Stimulated activated CD4-positive, alpha-beta T cell treated with anti-CD3 and anti-CD28 coated beads, Interleukin-1b, Interleukin-23, amount 100 ng/mL, for 4 hours (primary cell): ENCODE measurements around the gene TMEM150C.
"Not testable (repeated sequence)": the region's sequence is repeated elsewhere in the genome, so short reads cannot be mapped to it uniquely, and the experiment has no call there.

Experiments used
- DNase-seq, 2 donors: peaks; one replicate each; pipeline ENCODE4 v3.0.0-alpha.2; 2020; ENCODE audit warnings: low read depth in 2 of 2

TMEM150C gene

GRCh38 chr4:82569076-82569475 lies 7.3 kb upstream of the TMEM150C start:
- no peak for DNase-seq

DNA sequence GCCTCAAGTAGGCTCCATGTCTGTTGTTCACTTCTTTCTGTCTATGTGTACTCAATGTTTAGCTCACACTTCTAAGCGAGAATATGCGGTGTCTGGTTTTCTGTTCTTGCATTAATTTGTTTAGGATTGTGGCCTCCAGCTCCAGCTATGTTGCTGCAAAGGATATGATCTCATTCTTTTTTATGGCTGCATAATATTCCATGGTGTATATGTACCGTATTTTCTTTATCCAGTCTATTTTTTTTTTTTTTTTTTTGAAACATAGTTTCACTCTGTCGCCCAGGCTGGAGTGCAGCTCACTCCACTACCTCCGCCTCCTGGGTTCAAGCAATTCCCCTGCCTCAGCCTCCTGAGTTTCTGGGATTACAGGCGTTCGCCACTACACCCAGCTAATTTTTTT lies 5.7 kb upstream of the TMEM150C start:
- DNase-seq = no peak

DNA sequence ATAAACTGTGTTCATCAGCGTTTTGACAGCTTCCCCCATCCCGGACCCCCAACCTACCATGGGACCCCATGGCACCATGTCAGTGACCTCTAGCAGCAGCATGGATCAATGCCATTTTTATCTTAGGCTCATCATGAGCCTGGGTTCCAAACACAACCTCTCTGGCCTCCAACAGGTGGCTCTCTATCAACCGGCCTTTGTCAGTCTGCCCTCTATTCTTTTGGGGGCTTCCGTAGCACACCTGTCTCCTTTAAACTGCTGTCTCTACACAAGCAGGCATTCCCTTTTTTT lies 721 bp upstream of the TMEM150C start:
- DNase-seq = no peak

- peak in 1 of 2 donors; percentile 2 for DNase-seq
Observed at GRCh38 chr4:82560853-82561785, 669 bp downstream of the TMEM150C start.

GRCh38 chr4:82559735-82560120 lies 2.1 kb downstream of the TMEM150C start:
- DNase-seq = no peak

GRCh38 chr4:82559090-82559734 lies 2.6 kb downstream of the TMEM150C start:
- not testable (repeated sequence) for DNase-seq

DNA sequence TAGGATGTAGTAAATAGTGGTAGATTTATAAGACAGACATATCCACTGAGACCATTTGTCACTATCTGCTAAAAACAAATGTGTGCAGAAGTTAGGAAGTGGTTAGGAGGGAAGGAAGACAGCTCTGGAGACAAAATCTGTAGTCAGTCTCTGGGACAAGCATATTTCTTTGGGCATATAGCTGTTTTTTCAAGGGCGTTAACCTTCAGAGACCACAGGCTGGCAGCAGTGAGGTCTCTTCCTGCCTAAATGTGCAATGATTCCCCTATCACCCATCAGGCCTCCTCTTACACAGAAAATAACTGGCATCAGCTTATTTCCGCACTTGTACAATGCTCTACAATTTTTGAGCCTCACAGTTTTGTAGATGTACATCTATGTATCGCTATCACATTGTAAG lies 6.5 kb downstream of the TMEM150C start:
- no peak for DNase-seq

DNA sequence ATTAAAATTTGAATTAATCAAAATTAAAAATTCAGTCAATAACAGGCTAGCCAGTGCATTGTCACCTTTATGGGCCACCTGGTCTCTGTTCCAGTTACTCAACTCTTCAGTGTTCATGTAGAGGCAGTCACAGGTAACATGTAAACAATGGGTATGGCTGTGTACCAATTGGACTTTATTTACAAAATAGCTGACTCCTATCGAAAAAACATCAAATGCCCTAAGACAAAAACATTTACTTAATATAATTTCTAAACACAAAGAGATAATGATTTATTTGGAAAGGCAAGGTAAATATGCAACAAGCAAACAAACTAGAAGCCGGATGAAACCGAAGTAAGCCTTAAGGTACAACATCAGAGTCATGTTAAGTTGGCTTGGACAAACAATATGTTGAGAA lies 8.8 kb downstream of the TMEM150C start:
- no peak for DNase-seq

DNA sequence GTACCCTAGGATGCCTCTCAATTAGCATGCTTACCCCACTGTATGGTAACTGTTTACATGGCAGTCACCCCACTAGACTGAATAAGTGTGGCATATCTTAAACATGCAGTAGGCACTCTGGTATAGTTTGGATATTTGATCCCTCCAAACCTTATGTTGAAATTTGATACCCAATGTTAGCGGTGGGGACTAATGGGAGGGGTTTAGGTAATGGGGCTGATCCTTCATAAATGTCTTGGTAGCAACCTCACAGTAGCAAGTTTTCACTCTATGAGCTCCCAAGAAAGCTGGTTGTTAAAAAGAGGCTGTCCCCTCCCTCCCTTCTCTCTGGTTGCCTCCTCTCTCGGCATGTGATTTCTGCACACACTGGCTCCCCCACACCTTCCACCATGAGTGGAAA lies 10.1 kb downstream of the TMEM150C start:
- no peak for DNase-seq

DNA sequence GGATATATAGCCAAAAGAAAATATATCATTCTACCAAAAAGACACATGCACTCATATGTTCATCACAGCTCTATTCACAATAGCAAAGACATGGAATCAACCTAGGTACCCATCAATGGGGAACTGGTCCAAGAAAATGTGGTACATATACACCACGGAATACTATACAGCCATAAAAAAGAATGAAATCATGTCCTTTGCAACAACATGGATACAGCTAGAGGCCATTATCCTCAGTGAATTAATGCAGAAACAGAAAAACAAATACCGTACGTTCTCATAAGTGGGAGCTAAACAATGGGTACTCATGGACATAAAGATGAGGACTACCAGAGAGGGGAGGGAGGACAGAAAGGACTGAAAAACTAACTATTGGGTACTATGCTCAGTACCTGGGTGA lies 13.9 kb downstream of the TMEM150C start:
- not testable (repeated sequence) for DNase-seq

- DNase-seq = no peak
Observed at GRCh38 chr4:82543131-82543530, 18.7 kb downstream of the TMEM150C start.

GRCh38 chr4:82542642-82543041 lies 19.1 kb downstream of the TMEM150C start:
- DNase-seq = no peak

DNA sequence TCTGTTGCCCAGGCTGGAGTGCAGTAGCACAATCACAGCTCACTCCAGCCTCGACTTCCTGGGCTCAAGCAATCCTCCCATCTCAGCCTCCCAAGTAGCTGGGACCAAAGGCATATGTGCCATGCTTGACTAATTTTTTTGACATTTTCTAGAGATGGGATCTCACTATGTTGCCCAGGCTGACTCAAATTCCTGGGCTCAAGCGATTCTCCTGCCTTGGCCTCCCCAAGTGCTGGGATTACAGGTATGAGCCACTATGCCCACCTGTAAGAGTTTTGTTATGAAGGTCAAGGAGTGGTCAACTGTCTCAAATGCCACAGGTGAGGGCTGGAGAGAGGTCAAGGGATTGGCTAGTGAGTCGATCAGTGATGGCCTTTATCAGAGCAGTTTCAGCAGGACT lies 32.5 kb downstream of the TMEM150C start:
- DNase-seq = no peak

DNA sequence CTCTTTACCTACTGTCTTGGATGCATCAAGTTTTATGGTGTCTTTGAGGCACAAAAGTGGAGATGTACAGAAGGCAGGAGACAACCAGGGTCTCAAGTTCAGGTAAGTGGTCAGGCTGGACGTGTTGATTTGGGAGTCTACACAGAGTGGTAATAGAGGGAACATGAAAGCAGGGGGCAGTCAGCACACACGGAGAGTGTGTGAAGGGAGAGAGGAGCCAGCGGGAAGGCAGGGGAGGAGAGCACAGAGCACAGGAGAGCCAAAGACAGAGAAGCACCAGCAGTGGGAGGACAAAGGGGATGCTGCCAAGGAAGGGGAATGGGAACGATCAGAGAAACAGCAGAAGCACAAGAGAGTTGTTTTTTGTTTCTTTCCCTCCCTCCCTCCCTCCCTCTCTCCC lies 32.9 kb downstream of the TMEM150C start:
- no peak for DNase-seq

GRCh38 chr4:82528074-82528473 lies 33.7 kb downstream of the TMEM150C start:
- no peak for DNase-seq

GRCh38 chr4:82525307-82525911 lies 36.4 kb downstream of the TMEM150C start:
- DNase-seq = no peak

GRCh38 chr4:82524570-82525152 lies 37.1 kb downstream of the TMEM150C start:
- no peak for DNase-seq

GRCh38 chr4:82523179-82523578 lies 38.6 kb downstream of the TMEM150C start:
- DNase-seq = no peak

- DNase-seq = no peak
Observed at GRCh38 chr4:82522472-82522871, 39.3 kb downstream of the TMEM150C start.

DNA sequence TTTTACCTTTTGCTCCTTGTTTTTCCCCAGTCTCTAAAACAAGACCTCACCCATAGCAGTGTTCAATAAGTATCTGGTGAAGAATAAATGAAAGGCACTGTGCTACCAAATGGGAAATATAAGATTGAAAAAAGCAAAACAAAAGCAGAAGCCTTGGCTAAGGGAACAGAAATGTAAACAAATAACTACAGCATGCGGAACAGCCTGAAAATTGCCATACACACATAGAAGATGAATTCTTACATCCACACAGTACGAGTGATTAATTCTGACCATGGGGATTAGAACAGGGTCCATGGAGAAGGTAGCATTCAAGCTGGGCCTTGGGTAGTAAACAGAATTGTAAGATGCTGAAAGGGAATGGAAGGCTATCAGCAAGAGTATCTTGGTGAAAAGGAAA lies 40.5 kb downstream of the TMEM150C start:
- no peak for DNase-seq

- DNase-seq = no peak
Observed at GRCh38 chr4:82519776-82520175, 42.0 kb downstream of the TMEM150C start.

- DNase-seq = no peak
Observed at GRCh38 chr4:82519072-82519471, 42.7 kb downstream of the TMEM150C start.

DNA sequence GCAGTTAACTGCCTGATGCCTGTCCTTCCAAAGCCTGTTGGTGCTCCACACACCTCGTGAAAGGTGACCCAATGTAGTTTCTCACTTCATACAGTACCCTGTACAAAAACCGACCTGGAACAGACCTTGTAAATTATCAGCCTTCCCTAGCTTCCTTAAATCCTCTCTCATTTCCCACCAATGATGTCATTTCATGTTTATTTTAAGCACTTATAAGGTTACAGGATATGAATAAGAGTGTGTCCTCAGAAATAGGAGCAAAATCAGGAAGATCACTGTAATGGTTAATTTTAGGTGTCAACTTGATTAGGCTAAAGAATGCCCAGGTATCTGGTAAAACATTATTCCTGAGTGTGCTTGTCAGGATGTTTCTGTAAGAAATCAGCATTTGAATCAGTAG lies 44.7 kb downstream of the TMEM150C start:
- DNase-seq = no peak
